Liver (tissue), 9 donors: ENCODE data around the gene GPR161. TPM values are rescaled to one million over a fixed set of nuclear protein-coding genes. Genes with fewer than 3 reads are reported as not detected.

Source experiments
- DNase-seq: peaks from one replicate; pipeline ENCODE4 v3.0.0-alpha.2; 2017; ENCODE audit warnings: low spot score
- H3K27ac ChIP-seq, 2 donors: one replicate each; pipeline ENCODE4 v1.7.0; 2013; ENCODE audit warnings: inconsistent platforms in 2 of 2, low read length in 2 of 2, control low read depth in 1 of 2, low read depth in 1 of 2, mild to moderate bottlenecking in 1 of 2
- H3K27me3 ChIP-seq, 4 donors: one replicate each; pipeline versions ENCODE4 v1.6.1 to v1.7.0; 2013; ENCODE audit warnings: low read length in 3 of 4, inconsistent platforms in 1 of 4, mild to moderate bottlenecking in 1 of 4, moderate library complexity in 1 of 4; ENCODE audit not compliant: control insufficient read depth in 4 of 4, insufficient read depth in 4 of 4
- H3K36me3 ChIP-seq, 4 donors: one replicate each; pipeline versions ENCODE4 v1.6.1 to v1.7.0; 2013; ENCODE audit warnings: low read length in 3 of 4, mild to moderate bottlenecking in 3 of 4, low read depth in 1 of 4, moderate library complexity in 1 of 4; ENCODE audit not compliant: control insufficient read depth in 4 of 4, insufficient read depth in 3 of 4
- H3K4me1 ChIP-seq, 4 donors: one replicate each; pipeline versions ENCODE4 v1.6.1 to v1.7.0; 2013; ENCODE audit warnings: low read length in 3 of 4, mild to moderate bottlenecking in 3 of 4, moderate library complexity in 1 of 4; ENCODE audit not compliant: control insufficient read depth in 4 of 4, insufficient read depth in 4 of 4
- H3K4me3 ChIP-seq, 3 donors: one replicate each; pipeline versions ENCODE4 v1.6.1 to v1.7.0; 2013; ENCODE audit warnings: low read length in 3 of 3, control low read depth in 1 of 3, low read depth in 1 of 3, mild to moderate bottlenecking in 1 of 3
- H3K9ac ChIP-seq, 2 donors: one replicate each; pipeline ENCODE4 v1.7.0; 2013; ENCODE audit warnings: low read length in 2 of 2, mild to moderate bottlenecking in 2 of 2, moderate library complexity in 2 of 2, control low read depth in 1 of 2, low read depth in 1 of 2
- H3K9me3 ChIP-seq, 4 donors: one replicate each; pipeline versions ENCODE4 v1.6.1 to v1.7.0; 2013; ENCODE audit warnings: low read length in 3 of 4; ENCODE audit not compliant: control insufficient read depth in 4 of 4
- CTCF ChIP-seq: fragments of 150-350 bp; IDR thresholded peaks from 2 replicates; pipeline ENCODE4 v1.5.1; 2017; ENCODE audit warnings: improper control_type of control experiment, low read depth, low read length; ENCODE audit not compliant: missing input control
- EGR1 ChIP-seq, 2 donors: IDR thresholded peaks; 2 replicates each; pipeline ENCODE4 v1.6.1; 2016 to 2018; ENCODE audit warnings: antibody characterized with exemption in 2 of 2, low read depth in 2 of 2
- FOXA1 ChIP-seq: IDR thresholded peaks from 2 replicates; pipeline ENCODE4 v1.6.1; 2016; ENCODE audit warnings: antibody characterized with exemption
- FOXA2 ChIP-seq: IDR thresholded peaks from 2 replicates; pipeline ENCODE4 v1.6.1; 2016; ENCODE audit warnings: antibody characterized with exemption
- GABPA ChIP-seq, 2 donors: IDR thresholded peaks in 1 of 2; conservative IDR thresholded peaks in 1 of 2; 2 replicates each; pipeline ENCODE4 v1.6.1; 2016; ENCODE audit warnings: antibody characterized with exemption in 2 of 2, mild to moderate bottlenecking in 1 of 2, moderate library complexity in 1 of 2
- HNF4A ChIP-seq, 2 donors: conservative IDR thresholded peaks; 2 replicates each; pipeline ENCODE4 v1.6.1; 2016; ENCODE audit warnings: antibody characterized with exemption in 2 of 2, mild to moderate bottlenecking in 2 of 2
- HNF4G ChIP-seq: IDR thresholded peaks from 2 replicates; pipeline ENCODE4 v1.6.1; 2016; ENCODE audit warnings: antibody characterized with exemption
- JUND ChIP-seq, 2 donors: IDR thresholded peaks; 2 replicates each; pipeline ENCODE4 v1.6.1; 2016; ENCODE audit warnings: antibody characterized with exemption in 2 of 2
- NR2F2 ChIP-seq: IDR thresholded peaks from 2 replicates; pipeline ENCODE4 v1.6.1; 2016; ENCODE audit warnings: antibody characterized with exemption
- RAD21 ChIP-seq, 2 donors: IDR thresholded peaks; 2 replicates each; pipeline ENCODE4 v1.6.1; 2016; ENCODE audit warnings: antibody characterized with exemption in 2 of 2, mild to moderate bottlenecking in 2 of 2
- RXRA ChIP-seq, 2 donors: IDR thresholded peaks; 2 replicates each; pipeline ENCODE4 v1.6.1; 2017 to 2018; ENCODE audit warnings: antibody characterized with exemption in 2 of 2, mild to moderate bottlenecking in 1 of 2
- SP1 ChIP-seq: IDR thresholded peaks from 2 replicates; pipeline ENCODE4 v1.6.1; 2018; ENCODE audit warnings: antibody characterized with exemption, mild to moderate bottlenecking
- TAF1 ChIP-seq: conservative IDR thresholded peaks from 2 replicates; pipeline ENCODE4 v1.6.1; 2016; ENCODE audit warnings: antibody characterized with exemption, mild to moderate bottlenecking
- YY1 ChIP-seq: IDR thresholded peaks from 2 replicates; pipeline ENCODE4 v1.6.1; 2016; ENCODE audit warnings: antibody characterized with exemption, mild to moderate bottlenecking
- ZBTB33 ChIP-seq: IDR thresholded peaks from 2 replicates; pipeline ENCODE4 v1.6.1; 2016; ENCODE audit warnings: antibody characterized with exemption
- WGBS: extraction: QIAGEN DNeasy Blood & Tissue Kit; methylation state at CpG from one replicate; pipeline ENCODE4 v1.1.7; 2013; 5-methylcytosine and 5-hydroxymethylcytosine counted together
- polyA plus RNA-seq, 2 donors: library from polyadenylated mRNA; stranded (reverse) in 1 of 2; unstranded in 1 of 2; fragments of 200-250 nt in 1 of 2; fragments of >200 nt in 1 of 2; fragmentation: Nextera tagmentation in 1 of 2; extraction: Ambion mirVana in 1 of 2; gene quantifications; one replicate each; pipeline versions ENCODE4 v1.2.1 to v1.2.3, GENCODE V29; 2013 to 2015
- total RNA-seq, 2 donors: library from RNA; depleted of rRNA; stranded (reverse); fragments of >200 nt; gene quantifications; one replicate each; pipeline ENCODE4 v1.2.3, GENCODE V29; 2014
- TF ChIP-seq, protein P1 (sequence below): IDR thresholded peaks from 2 replicates; pipeline ENCODE4 v1.6.1; 2016; ENCODE audit warnings: antibody characterized with exemption
- TF ChIP-seq, protein P2 (sequence below): IDR thresholded peaks from 2 replicates; pipeline ENCODE4 v1.6.1; 2016; ENCODE audit warnings: antibody characterized with exemption
- TF ChIP-seq, protein P3 (sequence below): IDR thresholded peaks from 2 replicates; pipeline ENCODE4 v1.6.1; 2016; ENCODE audit warnings: antibody characterized with exemption, mild to moderate bottlenecking
- donor health status: healthy.
- donor health status: healthy.
- donor health status: healthy.
- donor health status: healthy.
- donor health status: healthy.

GPR161 gene
- total and polyA plus RNA-seq, 4 donors: 0.33 to 1.1 (median 0.73) TPM

DNA sequence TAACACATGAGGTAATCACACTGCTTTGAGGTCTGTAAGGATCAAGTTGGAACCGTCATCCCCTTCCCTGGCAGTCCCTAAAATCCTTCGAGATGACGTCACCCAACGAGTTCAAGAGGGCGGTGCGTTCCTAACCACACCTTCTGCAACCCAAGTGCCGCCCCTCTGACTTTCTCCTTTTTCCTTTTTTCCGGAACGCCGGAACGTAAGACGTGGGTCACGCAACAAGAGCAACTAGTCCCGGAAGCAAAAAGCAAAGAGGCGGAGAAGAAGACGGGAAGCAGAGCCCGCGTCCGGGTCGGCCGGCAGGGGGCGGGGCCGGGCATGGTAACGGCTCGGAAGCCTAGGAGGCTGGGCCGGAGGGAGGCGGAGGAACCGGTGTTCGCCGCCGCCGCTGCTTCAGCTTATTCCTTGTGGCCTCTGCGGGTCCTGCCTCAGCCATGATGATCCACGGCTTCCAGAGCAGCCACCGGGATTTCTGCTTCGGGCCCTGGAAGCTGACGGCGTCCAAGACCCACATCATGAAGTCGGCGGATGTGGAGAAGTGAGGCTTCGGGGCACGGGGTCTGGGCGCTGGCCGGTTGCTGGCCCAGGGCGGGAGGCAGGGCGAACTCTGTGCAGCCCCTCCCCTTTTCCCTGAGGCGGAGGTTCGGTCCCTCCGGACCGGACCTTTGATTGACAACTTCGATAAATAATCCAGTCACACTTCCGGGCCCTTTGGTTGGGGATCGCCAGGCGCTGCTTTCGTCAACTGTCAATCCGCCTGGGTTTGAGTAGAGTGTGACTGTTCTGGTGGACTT lies 42.1 kb upstream of the GPR161 start, which contains the start of gene TIPRL (continued):
- TF ChIP-seq FOXA1: no peak
- peak; percentile 69 to 83 for TF ChIP-seq HNF4A (conservative IDR thresholded peaks at IDR 0.05)
- peak; percentile 15 for TF ChIP-seq FOXA2

GRCh38 chr1:168178227-168178637 lies 41.5 kb upstream of the GPR161 start:
- Histone ChIP-seq H3K9me3 (no peaks in the 10 kb centered on the region), H3K36me3 (no peaks in the 10 kb centered on the region), H3K4me1 (peaks cover 1 to 11% (median 5%) of the 10 kb centered on the region in 4 donors), H3K27me3 (no peaks in the 10 kb centered on the region), H3K4me3 (peak overlapping the region; percentile 10 to 75 (median 63)), H3K9ac (no peak overlapping the region), H3K27ac (peak overlapping the region; percentile 84 to 90)
- TF ChIP-seq EGR1 (IDR thresholded peaks at IDR 0.05; ENCODE audit: low read depth in 2 of 2) (no peak), SP1 (no peak), GABPA (IDR thresholded peaks at IDR 0.05 in 1 of 2, conservative IDR thresholded peaks at IDR 0.05 in 1 of 2) (no peak), CTCF (no peak), ZBTB33 (no peak), HNF4A (conservative IDR thresholded peaks at IDR 0.05) (no peak), HNF4G (no peak), FOXA2 (no peak), NR2F2 (no peak), RAD21 (IDR thresholded peaks at IDR 0.05) (no peak), FOXA1 (no peak), YY1 (no peak), RXRA (IDR thresholded peaks at IDR 0.05) (no peak), JUND (IDR thresholded peaks at IDR 0.05) (no peak), TAF1 (no peak)
- TF ChIP-seq, protein P1, sequence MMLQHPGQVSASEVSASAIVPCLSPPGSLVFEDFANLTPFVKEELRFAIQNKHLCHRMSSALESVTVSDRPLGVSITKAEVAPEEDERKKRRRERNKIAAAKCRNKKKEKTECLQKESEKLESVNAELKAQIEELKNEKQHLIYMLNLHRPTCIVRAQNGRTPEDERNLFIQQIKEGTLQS: no peak
- TF ChIP-seq, protein P2, sequence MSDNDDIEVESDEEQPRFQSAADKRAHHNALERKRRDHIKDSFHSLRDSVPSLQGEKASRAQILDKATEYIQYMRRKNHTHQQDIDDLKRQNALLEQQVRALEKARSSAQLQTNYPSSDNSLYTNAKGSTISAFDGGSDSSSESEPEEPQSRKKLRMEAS: no peak
- TF ChIP-seq, protein P3, sequence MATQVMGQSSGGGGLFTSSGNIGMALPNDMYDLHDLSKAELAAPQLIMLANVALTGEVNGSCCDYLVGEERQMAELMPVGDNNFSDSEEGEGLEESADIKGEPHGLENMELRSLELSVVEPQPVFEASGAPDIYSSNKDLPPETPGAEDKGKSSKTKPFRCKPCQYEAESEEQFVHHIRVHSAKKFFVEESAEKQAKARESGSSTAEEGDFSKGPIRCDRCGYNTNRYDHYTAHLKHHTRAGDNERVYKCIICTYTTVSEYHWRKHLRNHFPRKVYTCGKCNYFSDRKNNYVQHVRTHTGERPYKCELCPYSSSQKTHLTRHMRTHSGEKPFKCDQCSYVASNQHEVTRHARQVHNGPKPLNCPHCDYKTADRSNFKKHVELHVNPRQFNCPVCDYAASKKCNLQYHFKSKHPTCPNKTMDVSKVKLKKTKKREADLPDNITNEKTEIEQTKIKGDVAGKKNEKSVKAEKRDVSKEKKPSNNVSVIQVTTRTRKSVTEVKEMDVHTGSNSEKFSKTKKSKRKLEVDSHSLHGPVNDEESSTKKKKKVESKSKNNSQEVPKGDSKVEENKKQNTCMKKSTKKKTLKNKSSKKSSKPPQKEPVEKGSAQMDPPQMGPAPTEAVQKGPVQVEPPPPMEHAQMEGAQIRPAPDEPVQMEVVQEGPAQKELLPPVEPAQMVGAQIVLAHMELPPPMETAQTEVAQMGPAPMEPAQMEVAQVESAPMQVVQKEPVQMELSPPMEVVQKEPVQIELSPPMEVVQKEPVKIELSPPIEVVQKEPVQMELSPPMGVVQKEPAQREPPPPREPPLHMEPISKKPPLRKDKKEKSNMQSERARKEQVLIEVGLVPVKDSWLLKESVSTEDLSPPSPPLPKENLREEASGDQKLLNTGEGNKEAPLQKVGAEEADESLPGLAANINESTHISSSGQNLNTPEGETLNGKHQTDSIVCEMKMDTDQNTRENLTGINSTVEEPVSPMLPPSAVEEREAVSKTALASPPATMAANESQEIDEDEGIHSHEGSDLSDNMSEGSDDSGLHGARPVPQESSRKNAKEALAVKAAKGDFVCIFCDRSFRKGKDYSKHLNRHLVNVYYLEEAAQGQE: no peak
- 75% methylated on average over 5 of the region's 5 CpGs for WGBS
- DNase-seq: no peak
